Measurements from ENCODE around the gene IL1RL2. TPM values are rescaled to one million over a fixed set of nuclear protein-coding genes. Genes with fewer than 3 reads are reported as not detected.

Gene IL1RL2
- total RNA-seq, 2 donors from 2014 or later, result 0.75 TPM; not detected in 1

DNA sequence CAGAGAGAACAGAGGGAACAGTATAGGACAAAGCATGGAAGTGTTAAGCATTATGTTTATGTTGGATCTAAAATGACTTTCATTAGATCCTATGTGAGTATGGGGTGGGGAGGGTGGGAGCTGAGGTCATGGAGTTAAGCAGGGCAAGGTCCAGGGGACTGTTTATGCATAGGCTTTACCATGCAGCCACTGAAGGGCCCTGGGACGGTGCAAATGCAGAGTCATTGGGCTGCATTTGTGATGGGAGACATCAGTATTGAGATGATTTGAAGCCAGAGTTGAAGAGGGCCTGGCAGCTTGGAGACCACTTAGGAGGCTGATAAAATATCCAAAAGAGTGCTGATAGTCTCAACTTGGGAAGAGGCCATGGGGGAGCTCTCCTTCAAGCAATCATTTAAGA lies 22.7 kb downstream of the IL1RL2 start:
- ATAC-seq, result no peak
- Mint-ChIP-seq H3K36me3 (peaks cover 9 to 17% of the 10 kb centered on the region in 2 donors), H3K27ac (no peak overlapping the region), H3K9me3 (peaks cover 14 to 16% of the 10 kb centered on the region in 2 donors)
- no peak for DNase-seq (ENCODE audit: low spot score in 2 of 2)

DNA sequence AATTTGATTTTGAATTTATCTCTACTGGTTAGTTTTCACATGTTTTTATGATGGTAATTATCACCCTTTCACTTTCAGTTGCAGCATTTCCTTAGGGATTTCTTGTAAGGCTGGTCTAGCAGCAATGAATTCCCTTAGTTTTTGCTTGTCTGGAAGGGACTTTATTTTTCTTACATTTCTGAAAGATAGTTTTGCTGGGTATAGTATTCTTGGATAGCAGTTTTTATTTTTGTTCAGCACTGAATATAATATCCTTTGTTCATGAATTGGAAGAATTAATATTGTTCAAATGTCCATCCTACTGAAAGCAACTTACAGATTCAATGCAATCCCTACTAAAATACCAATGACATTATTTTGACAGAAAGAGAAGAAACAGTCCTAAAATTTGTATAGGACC lies 30.2 kb downstream of the IL1RL2 start:
- Mint-ChIP-seq H3K27ac (no peak overlapping the region), H3K9me3 (peaks cover 37 to 54% of the 10 kb centered on the region in 2 donors), H3K36me3 (peaks cover 35 to 46% of the 10 kb centered on the region in 2 donors)
- DNase-seq (ENCODE audit: low spot score in 2 of 2), result no peak
- ATAC-seq, result no peak

DNA sequence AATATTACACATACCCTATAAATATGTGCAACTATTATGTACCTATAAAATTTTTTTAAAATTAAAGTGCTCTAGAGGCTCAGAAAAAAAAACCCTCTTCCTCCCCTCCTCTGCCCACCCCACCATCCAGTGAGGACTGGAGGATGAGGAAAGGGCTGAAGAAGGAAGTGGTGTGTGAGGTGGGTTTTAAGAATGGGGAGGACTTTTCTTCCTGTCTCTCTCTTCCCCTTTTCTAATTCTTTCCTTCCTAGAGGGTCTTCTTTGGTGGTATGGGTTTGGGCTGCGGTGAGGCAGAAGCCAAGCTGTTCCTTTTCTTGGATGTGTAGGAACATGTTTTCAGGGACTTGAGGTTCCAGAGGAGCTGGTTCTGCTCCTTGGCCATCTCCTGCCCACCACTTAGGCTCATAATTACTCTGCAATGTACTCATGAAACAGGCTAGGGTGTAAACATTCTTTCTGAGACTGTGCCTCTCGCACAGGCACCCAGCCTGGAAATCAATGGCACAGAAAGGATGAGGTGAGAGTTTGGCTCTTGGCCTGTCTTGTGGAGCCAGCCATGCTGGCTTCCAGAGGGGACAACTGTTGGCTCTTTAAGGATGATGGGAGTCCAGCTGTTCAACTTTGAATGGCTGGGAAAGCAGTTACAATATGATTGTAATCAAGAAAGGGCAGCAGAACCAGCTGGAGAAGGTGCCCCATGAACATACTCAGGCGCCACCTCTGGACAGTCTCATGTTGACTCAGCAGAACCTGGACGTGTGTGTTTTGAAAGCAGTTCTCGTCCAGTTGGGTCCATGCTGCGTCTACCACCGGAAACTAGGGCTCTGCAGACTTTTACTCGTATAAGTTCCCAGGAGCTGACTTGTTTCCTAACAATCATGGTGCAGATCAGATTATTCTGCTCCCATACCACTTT lies 38.3 kb downstream of the IL1RL2 start:
- peaks cover 4 to 24% of the 10 kb centered on the region in 2 donors for H3K9me3 Mint-ChIP-seq
- H3K36me3 Mint-ChIP-seq, result peaks cover 5 to 44% of the 10 kb centered on the region in 2 donors
- ATAC-seq, result no peak
- no peak overlapping the region for H3K27ac Mint-ChIP-seq
- no peak for DNase-seq (ENCODE audit: low spot score in 2 of 2)

DNA sequence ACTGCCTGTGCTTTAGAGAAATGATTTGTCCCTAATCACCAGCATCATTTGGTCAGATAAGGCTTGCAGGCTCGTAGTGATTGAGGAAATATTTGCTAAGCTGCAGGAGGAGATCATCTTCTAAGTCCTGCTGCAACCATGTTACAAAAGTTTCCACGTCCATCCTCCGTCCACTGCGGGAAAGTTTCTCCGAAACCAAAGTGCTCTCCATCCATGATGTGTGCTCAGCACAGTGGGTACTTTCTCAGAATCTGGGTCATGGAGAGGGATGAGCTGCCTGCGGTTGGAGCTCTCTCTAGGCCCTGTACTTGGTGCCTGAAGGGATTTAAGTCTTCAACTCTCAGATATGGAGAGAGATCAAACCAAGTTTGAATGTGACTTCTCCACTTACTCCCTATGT lies 39.3 kb downstream of the IL1RL2 start:
- ATAC-seq (no peak), DNase-seq (ENCODE audit: low spot score in 2 of 2) (no peak)
- Mint-ChIP-seq H3K9me3 (peaks cover 4 to 26% of the 10 kb centered on the region in 2 donors), H3K27ac (peak overlapping the region; percentile 87 to 97), H3K36me3 (peaks cover 5 to 45% of the 10 kb centered on the region in 2 donors)

DNA sequence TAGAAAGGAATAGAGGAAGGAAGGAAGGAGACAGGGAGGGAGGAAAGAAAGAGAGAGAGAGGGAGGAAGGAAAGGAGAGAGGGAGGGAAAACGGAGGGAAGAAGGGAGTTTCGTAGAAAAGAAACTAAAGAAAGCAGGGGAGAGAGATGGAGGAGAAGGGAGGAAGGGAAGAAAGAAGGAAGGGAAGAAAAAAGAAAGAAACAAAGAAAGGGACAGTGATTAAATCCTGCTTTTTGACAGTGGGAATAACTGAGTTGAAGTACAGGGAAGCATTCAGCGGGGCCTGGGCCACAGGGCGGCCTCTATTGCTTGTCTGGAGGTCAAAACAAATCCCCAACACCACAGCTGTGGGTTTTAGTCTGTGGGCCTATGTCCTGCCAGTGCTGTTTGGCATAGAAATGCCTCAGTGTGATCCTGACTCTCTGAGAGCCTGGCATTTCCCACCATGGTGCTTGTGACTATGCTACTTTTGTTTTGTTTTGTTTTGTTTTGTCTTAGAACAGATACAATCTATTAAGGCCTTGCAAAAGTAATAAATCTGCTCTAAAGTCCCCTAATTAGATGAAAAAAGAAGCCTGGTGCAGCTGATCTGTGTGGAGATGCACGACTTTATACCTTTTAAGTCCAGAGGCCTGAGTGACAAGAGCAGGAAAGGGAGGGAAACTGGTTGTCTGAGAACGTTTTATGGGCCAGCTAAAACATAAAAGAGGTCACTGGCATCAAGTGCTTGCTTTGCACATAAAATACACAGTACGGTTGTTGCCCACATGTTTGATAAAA lies 40.0 kb downstream of the IL1RL2 start:
- peaks cover 9 to 49% of the 10 kb centered on the region in 2 donors for H3K36me3 Mint-ChIP-seq
- H3K27ac Mint-ChIP-seq, result peak overlapping the region; percentile 87 to 97
- no peak for DNase-seq (ENCODE audit: low spot score in 2 of 2)
- ATAC-seq, result no peak
- peaks cover 9 to 25% of the 10 kb centered on the region in 2 donors for H3K9me3 Mint-ChIP-seq

DNA sequence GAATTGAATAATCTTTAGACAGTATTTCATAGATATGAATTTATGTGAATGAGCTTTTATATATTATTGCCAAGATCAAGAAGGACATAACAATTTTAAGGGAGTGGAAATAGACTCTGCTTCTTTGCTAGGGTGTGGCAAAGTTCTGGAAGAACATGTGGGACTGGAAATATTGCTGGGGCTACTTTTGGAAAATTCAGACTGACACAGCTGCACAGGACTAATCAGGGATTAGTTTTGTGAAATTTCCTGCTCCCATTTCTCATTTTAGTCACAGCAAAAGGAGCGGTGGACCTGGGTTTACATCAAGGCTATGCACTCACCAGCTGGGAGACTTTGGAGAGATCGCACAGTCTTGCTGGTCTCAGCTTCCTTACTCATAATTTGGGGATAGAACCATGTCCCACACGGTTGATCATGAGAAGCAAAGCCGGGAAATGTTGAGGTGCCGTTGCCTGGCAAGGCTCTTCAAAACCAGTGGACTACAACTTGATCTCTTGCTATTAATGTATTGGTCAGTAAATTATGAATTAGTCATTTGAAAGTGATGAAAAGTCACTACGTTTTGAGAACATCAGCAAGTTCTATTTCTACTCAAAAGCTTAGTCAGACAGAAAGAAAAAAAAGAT lies 42.4 kb downstream of the IL1RL2 start:
- ATAC-seq, result no peak
- Mint-ChIP-seq H3K27ac (peak overlapping the region; percentile 25 to 87), H3K36me3 (peaks cover 10 to 47% of the 10 kb centered on the region in 2 donors), H3K9me3 (peaks cover 9 to 13% of the 10 kb centered on the region in 2 donors)
- no peak for DNase-seq (ENCODE audit: low spot score in 2 of 2)

DNA sequence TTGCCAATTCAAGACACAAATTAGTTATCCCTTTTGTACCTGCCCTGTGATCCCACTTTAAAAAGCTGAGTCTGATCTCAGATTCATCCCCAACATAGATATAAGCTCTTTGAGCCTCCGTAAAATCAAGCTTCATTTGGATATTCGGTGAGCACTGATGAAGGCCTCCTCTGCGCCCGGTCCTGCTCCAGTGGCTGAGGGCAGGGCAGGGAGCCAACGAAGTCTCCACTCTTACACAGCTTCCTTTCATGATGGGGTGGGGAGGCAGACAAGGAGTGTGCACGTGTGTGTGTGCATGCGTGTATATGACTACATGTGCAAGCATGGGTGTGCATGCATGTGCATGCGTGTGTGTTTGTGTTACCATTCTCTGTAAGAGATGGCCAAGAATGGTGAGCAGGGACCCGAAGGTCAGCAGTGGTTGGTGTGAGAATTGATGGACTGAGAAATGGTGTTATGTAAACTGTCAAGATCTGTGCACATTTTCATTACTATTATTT lies 43.6 kb downstream of the IL1RL2 start:
- ATAC-seq, result no peak
- no peak for DNase-seq (ENCODE audit: low spot score in 2 of 2)
- Mint-ChIP-seq H3K27ac (no peak overlapping the region), H3K9me3 (peaks cover 4 to 10% of the 10 kb centered on the region in 2 donors), H3K36me3 (peaks cover 10 to 36% of the 10 kb centered on the region in 2 donors)

DNA sequence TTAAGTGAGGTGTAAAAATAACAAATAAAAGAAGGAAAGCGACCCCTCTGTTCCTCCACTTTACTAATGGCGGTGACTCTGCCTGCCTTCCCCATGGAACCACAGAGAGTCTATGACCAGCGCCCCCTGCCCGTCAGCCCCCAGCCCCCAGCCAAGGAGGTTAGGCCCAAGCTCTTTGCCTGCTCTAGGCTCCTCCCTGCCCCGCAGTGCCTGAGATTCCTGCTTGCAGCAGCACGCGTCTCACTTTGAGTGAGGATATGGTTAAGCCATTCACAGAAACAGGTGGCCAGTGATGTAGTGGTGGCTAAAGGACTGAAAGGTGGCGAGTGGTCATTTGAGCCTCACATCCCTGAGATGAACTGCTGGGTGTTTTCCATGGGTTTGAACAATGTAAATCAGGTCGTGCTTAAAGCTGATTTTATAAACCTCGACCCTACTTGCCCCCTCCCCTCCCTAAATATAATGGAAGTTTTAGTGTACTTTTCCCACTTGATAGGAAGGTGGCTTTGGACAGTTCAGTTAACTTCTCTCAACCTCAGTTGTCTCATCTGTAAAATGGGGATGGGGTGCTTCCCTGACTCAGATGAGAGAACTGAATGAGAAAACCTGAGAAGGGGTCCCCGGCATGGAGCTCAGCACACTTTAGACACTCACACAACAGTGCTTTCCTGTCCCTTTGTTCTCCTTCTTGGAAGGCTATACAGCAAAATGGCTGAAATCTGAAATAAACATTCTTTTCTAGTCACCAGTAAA lies 46.5 kb downstream of the IL1RL2 start:
- H3K27ac Mint-ChIP-seq, result peak overlapping the region in 1 of 2 donors; percentile 85
- ATAC-seq, result no peak
- DNase-seq (ENCODE audit: low spot score in 2 of 2), result no peak
- H3K9me3 Mint-ChIP-seq, result peaks cover 4 to 10% of the 10 kb centered on the region in 2 donors
- peaks cover 8 to 36% of the 10 kb centered on the region in 2 donors for H3K36me3 Mint-ChIP-seq

DNA sequence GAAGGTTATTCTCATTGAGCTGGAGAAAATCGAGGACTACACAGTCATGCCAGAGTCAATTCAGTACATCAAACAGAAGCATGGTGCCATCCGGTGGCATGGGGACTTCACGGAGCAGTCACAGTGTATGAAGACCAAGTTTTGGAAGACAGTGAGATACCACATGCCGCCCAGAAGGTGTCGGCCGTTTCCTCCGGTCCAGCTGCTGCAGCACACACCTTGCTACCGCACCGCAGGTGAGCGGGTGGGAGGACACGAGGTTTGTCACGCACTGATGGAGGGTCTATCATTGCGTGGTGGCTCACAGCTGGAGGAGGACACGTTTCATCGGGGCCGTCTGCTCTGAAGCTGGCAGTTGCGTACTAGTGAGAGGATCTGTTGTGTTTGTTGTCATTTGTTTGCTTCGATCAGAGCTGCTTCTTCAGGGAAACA lies 48.2 kb downstream of the IL1RL2 start:
- Mint-ChIP-seq H3K27ac (peak overlapping the region; percentile 77 to 85), H3K36me3 (peaks cover 4 to 38% of the 10 kb centered on the region in 2 donors), H3K9me3 (peaks cover 8 to 20% of the 10 kb centered on the region in 2 donors)
- DNase-seq (ENCODE audit: low spot score in 2 of 2) (no peak), ATAC-seq (no peak)

DNA sequence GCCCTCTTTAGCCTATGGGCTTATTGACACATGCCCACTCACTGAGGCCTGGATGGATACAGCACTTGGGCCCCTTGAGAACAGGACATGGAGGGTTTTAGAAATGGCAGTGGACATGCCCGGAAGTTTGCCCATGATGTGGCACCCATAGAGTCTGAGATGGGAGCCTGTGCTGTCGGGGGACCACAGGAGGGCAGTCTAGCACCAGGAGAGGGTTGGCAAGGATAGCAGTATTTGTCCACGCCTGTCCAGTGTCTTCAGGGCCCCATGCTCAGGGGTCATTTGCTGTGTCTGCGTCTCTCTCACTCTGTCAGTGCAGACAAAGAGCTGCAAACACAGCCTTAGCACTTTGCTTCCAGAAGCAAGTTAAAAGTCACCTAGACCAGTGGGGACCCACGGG lies 48.7 kb downstream of the IL1RL2 start:
- DNase-seq (ENCODE audit: low spot score in 2 of 2), result peak in 1 of 2 donors; percentile 15
- Mint-ChIP-seq H3K36me3 (peaks cover 4 to 38% of the 10 kb centered on the region in 2 donors), H3K27ac (peak overlapping the region in 1 of 2 donors; percentile 85), H3K9me3 (peaks cover 8 to 20% of the 10 kb centered on the region in 2 donors)
- no peak for ATAC-seq

DNA sequence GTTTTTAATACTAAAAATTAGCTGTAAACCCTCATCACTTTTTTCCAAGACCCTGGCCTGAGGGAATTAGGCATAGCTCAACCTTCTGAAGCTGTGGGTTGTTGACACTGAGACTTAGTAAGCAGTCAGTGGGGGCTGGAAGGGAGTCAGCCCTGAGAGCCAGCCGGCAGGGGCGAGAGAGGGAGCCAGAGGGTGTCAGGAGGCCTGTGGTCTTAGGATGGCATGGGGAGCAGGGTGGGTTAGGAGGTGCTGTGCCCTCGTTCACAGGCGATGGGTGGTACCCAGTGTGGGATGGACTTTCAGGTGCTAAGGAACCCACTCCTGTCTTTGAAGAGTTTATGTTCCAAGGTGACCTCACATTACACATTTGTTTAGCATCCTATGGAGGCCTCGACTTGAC lies 49.3 kb downstream of the IL1RL2 start:
- Mint-ChIP-seq H3K27ac (peak overlapping the region in 1 of 2 donors; percentile 85), H3K9me3 (peaks cover 8 to 15% of the 10 kb centered on the region in 2 donors), H3K36me3 (peaks cover 4 to 34% of the 10 kb centered on the region in 2 donors)
- peak in 1 of 2 donors; percentile 1 for DNase-seq (ENCODE audit: low spot score in 2 of 2)
- ATAC-seq, result no peak

DNA sequence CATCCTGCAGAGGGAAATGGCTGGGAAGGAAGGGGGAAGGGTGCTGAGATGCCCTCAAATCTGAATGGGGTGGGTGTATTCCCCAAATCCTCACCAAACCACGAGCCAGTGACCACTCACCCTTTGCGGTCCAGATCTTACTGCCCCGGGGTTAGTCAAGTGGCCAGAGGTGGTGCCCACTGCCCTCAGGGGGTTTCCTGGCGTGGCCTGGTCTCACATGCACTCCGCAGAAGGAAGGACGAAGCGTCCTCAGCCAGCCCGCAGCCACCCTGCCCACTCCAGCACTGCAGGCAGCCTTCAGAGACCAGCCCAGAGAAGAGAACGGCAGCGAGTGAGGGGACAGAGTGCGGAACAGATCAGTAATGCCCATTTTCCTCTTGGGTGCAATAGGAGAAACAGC lies 50.4 kb downstream of the IL1RL2 start:
- DNase-seq (ENCODE audit: low spot score in 2 of 2) (no peak), ATAC-seq (no peak)
- Mint-ChIP-seq H3K9me3 (peaks cover 3 to 10% of the 10 kb centered on the region in 2 donors), H3K27ac (peak overlapping the region in 1 of 2 donors; percentile 81), H3K36me3 (peaks cover 0 to 27% of the 10 kb centered on the region in 2 donors)

DNA sequence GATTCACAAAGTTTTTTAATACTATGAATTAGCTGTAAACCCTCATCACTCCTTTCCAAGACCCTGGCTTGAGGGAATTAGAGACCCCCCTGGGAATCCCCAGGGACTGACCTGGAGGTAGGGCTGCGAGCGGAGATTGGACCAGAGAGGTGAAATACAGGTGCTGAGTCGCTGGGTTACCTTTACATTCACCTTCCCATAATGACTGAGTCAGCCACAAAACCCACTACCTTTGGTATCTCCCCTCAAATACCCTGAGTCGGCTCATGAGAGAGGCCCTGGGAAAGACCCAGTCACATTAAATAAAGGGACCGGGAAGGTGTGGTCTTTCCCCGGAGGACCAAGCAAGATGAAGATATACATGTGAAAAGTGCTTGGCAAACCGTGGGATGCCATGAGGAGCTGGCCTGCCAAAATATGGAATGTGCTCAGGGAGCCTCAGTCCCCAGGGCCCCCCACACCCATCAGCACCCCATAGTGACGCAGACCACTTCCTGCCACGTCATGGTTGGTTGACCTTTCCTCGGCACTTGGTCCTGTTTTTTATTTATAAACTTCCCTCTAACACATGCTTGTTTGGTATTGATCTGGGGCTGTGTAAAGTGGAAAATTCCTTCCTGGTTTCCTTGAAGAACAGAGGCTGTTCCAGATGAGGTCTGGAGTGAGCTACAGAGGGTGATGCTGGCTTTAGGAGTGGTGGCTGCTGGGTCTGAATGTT lies 51.4 kb downstream of the IL1RL2 start:
- Mint-ChIP-seq H3K27ac (peak overlapping the region; percentile 19 to 81), H3K9me3 (peaks cover 3 to 10% of the 10 kb centered on the region in 2 donors), H3K36me3 (peaks cover 0 to 19% of the 10 kb centered on the region in 2 donors)
- peak in 1 of 2 donors; percentile 17 for ATAC-seq
- DNase-seq (ENCODE audit: low spot score in 2 of 2), result no peak

DNA sequence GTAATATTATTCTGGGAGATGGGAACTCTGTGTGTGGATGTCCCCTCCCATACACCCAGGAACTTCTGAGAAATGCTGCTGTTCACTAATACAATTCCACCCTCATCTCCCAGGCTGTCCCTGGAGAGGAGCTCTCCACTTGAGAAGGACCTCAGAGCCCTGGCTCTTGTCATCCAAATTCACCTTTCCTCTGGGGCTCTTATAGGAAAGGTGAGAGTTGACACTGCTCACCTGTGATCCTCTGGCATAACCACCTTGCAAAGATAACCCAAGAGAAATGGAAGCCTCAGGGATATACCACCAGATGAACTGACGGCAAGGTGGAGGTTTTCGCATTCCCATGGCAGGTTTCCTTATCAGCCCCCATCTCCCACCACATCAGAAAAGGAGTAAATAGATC lies 52.0 kb downstream of the IL1RL2 start:
- H3K27ac Mint-ChIP-seq, result peak overlapping the region; percentile 19 to 81
- peaks cover 3 to 10% of the 10 kb centered on the region in 2 donors for H3K9me3 Mint-ChIP-seq
- ATAC-seq (no peak), DNase-seq (ENCODE audit: low spot score in 2 of 2) (no peak)
- H3K36me3 Mint-ChIP-seq, result peaks cover 0 to 15% of the 10 kb centered on the region in 2 donors

DNA sequence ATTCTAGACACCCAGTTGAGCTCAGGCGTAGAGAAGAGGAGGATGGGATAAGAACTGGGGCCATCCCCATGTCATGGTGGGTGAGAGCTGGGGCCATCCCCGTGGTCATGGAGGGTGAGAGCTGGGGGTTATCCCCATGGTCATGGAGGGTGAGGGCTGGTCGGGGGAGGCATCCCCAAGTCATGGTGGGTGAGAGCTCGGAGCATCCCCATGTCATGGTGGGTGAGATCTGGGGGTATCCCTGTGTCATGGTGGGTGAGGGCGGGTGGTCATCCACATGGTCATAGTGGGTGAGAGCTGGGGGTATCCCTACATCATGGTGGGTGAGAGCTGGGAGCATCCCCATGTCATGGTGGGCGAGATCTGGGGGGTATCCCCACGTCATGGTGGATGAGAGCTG lies 52.5 kb downstream of the IL1RL2 start:
- ATAC-seq, result peak in 1 of 2 donors; percentile 58
- peak in 1 of 2 donors; percentile 74 for DNase-seq (ENCODE audit: low spot score in 2 of 2)
- peaks cover 3 to 10% of the 10 kb centered on the region in 2 donors for H3K9me3 Mint-ChIP-seq
- peak overlapping the region in 1 of 2 donors; percentile 81 for H3K27ac Mint-ChIP-seq
- peaks cover 0 to 11% of the 10 kb centered on the region in 2 donors for H3K36me3 Mint-ChIP-seq

All from activated naive CD4-positive, alpha-beta T cell treated with anti-CD3 and anti-CD28 coated beads, Interleukin-2, amount 50 U/mL, for 72 hours (primary cell).